ENCODE results near the gene KIF1B. TPM values are rescaled to one million over a fixed set of nuclear protein-coding genes. Genes with fewer than 3 reads are reported as not detected.

Gene KIF1B
- total and polyA plus RNA-seq, 9 of the 15 experiments (the other 6 are each of a cell fraction or from before 2014, with no cell fraction given), result 2.8 to 19.8 (median 11.9) TPM

DNA sequence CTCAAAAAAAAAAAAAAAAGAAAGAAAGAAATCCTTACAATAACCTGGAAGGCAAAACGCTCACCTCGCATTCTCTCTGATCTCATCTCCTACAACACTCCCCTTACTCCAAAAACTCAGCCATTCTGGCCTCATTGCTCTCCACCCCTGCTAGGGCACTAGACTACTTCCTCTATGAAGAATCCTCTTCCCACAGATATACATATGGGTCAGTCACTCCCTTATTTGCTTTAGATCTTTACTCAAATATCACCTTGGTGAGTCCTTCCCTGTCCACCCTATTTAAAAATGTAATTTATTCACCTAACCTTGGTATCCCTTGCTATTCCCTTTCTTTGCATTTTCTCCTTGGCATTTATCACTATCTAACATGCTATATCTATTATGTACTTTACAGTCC lies 24.6 kb upstream of the KIF1B start (continued):
- TF ChIP-seq ZNF395 (CRISPR knock-in tag; IDR thresholded peaks at IDR 0.05) (no peak), SIX5 (IDR thresholded peaks at IDR 0.05; ENCODE audit: borderline replicate concordance in 1 of 2, insufficient read depth in 1 of 2, low read depth in 1 of 2, low read length in 2 of 2) (no peak), CCAR2 (IDR thresholded peaks at IDR 0.05; ENCODE audit: low read depth, low read length) (no peak), C11orf30 (IDR thresholded peaks at IDR 0.05; ENCODE audit: low read depth) (no peak), TSC22D4 (tag; IDR thresholded peaks at IDR 0.05) (no peak), ZNF354B (CRISPR knock-in tag; IDR thresholded peaks at IDR 0.05) (no peak), ZNF77 (CRISPR knock-in tag; IDR thresholded peaks at IDR 0.05) (no peak), ATF7 (IDR thresholded peaks at IDR 0.05) (no peak), NFIX (CRISPR knock-in tag; IDR thresholded peaks at IDR 0.05; ENCODE audit: low read depth) (no peak), ZNF224 (CRISPR knock-in tag; IDR thresholded peaks at IDR 0.05) (no peak), FOXO4 (CRISPR knock-in tag; IDR thresholded peaks at IDR 0.05) (no peak), RHOXF2B (CRISPR knock-in tag; conservative IDR thresholded peaks at IDR 0.05) (no peak), MTA3 (IDR thresholded peaks at IDR 0.05; ENCODE audit: borderline replicate concordance) (no peak)
- TF ChIP-seq, protein P1, sequence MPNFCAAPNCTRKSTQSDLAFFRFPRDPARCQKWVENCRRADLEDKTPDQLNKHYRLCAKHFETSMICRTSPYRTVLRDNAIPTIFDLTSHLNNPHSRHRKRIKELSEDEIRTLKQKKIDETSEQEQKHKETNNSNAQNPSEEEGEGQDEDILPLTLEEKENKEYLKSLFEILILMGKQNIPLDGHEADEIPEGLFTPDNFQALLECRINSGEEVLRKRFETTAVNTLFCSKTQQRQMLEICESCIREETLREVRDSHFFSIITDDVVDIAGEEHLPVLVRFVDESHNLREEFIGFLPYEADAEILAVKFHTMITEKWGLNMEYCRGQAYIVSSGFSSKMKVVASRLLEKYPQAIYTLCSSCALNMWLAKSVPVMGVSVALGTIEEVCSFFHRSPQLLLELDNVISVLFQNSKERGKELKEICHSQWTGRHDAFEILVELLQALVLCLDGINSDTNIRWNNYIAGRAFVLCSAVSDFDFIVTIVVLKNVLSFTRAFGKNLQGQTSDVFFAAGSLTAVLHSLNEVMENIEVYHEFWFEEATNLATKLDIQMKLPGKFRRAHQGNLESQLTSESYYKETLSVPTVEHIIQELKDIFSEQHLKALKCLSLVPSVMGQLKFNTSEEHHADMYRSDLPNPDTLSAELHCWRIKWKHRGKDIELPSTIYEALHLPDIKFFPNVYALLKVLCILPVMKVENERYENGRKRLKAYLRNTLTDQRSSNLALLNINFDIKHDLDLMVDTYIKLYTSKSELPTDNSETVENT (CRISPR knock-in tag; IDR thresholded peaks at IDR 0.05), result no peak
